Thyroid gland (tissue), 4 donors: ENCODE results near the gene COG5.

Source experiments
- POLR2A ChIP-seq, 2 donors: fragments of 450-650 bp; IDR thresholded peaks; one replicate each; pipeline ENCODE4 v1.6.1; 2017; ENCODE audit warnings: antibody characterized with exemption in 2 of 2, mild to moderate bottlenecking in 2 of 2, moderate library complexity in 1 of 2
- TF ChIP-seq, protein P1 (sequence below), 6 experiments: fragments of 200-600 bp in 3 of 6; fragments of 450-650 bp in 3 of 6; sonication (generic) in 3 of 6; IDR thresholded peaks; one replicate each; pipeline ENCODE4 v1.5.1; 2016 to 2019; ENCODE audit warnings: antibody characterized with exemption in 6 of 6, mild to moderate bottlenecking in 2 of 6, inconsistent platforms in 1 of 6, moderate library complexity in 1 of 6

DNA sequence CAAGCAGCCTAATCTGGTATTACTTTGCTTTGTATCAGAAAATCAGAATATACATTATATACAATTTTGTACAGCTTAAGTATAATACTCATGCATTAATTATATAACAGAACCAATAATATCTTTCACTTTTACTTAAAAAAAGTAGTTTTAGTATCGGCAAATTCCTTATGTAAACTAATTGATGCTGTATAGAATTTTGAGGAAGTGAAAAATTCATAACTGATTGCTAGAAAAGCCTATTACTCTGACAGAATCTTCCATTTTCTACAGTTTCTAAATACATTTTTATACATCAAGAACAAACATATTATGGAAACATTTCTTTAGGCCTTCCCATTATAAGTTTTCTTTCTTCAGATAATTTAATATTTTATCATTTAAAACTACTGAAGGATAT lies 217.8 kb downstream of the COG5 start:
- no peak for TF ChIP-seq POLR2A (IDR thresholded peaks at IDR 0.05)
- TF ChIP-seq, protein P1, sequence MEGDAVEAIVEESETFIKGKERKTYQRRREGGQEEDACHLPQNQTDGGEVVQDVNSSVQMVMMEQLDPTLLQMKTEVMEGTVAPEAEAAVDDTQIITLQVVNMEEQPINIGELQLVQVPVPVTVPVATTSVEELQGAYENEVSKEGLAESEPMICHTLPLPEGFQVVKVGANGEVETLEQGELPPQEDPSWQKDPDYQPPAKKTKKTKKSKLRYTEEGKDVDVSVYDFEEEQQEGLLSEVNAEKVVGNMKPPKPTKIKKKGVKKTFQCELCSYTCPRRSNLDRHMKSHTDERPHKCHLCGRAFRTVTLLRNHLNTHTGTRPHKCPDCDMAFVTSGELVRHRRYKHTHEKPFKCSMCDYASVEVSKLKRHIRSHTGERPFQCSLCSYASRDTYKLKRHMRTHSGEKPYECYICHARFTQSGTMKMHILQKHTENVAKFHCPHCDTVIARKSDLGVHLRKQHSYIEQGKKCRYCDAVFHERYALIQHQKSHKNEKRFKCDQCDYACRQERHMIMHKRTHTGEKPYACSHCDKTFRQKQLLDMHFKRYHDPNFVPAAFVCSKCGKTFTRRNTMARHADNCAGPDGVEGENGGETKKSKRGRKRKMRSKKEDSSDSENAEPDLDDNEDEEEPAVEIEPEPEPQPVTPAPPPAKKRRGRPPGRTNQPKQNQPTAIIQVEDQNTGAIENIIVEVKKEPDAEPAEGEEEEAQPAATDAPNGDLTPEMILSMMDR (IDR thresholded peaks at IDR 0.05) = no peak
